ENCODE results near the gene POLA2. TPM values are rescaled to one million over a fixed set of nuclear protein-coding genes. Genes with fewer than 3 reads are reported as not detected.
A peak's percentile ranks its signal among the peaks of the same experiment; 100 is the strongest.

POLA2 gene
- total RNA-seq, 1 experiment from 2014 or later, result 37.7 TPM

DNA sequence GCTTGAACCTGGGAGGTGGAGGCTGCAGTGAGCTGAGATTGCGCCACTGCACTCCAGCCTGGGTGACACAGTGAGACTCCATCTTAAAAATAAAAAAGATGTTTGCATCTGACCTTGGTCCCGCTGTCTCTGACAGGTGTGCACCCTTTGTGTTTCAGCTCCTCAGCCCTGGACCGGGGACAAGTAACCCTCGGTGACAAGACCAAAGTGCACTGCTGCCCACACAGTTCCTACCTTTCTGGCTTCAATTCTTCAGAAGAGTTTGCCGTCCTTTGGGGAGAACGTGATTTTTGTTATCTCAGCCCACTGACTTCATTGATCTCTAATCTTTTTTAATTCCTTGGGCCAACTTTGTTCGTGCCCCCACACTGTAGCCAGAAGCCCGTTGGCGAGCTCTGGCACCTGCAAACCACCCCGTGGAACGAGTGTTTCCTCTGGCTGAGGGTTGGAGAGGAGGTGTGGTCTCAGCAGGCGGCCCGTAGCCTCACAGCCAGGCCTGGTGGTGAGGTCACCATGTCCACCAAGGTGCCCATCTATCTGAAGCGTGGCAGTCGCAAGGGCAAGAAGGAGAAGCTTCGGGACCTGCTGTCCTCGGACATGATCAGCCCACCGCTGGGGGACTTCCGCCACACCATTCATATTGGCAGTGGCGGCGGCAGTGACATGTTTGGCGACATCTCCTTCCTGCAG, 58.8 kb downstream of the POLA2 start:
- no peak overlapping the region for H3K4ac ChIP-seq (ENCODE audit: low read depth, low read length)
- no peak overlapping the region; the same call in 1 of the 2 replicates for H3K14ac ChIP-seq (ENCODE audit: insufficient read depth, low read length)
- Mint-ChIP-seq H3K36me3 (ENCODE audit: insufficient read depth in 1 of 3, low read depth in 3 of 3) (peaks cover 17 to 24% (median 24%) of the 10 kb centered on the region in 3 experiments), H3K27ac (0 out of 7 replicates have a peak overlapping the region, but pooled peaks of 1 of the 3 experiments have one; percentile 40), H3K9me3 (no peaks in the 10 kb centered on the region), H3K4me3 (no peak overlapping the region), H3K27me3 (ENCODE audit: low read depth) (no peaks in the 10 kb centered on the region; the same call in 1 of the 2 replicates), H3K4me1 (peaks cover 19 to 30% of the 10 kb centered on the region in 2 experiments)
- H2BK5ac ChIP-seq (ENCODE audit: insufficient read length, low read length), result no peak overlapping the region
- no peak overlapping the region for H4K91ac ChIP-seq (ENCODE audit: insufficient read length, low read depth, low read length)
- peaks cover 4% of the 10 kb centered on the region for H3K79me1 ChIP-seq (ENCODE audit: insufficient read depth, low read depth, low read length, poor library complexity, severe bottlenecking)
- WGBS (ENCODE audit: extremely low coverage, insufficient read length, low lambda C conversion rate), result no CpG with 5 or more reads among the region's 22 CpGs
- H2AFZ ChIP-seq (ENCODE audit: low read length), result no peak overlapping the region
- H3K79me2 ChIP-seq (ENCODE audit: insufficient read depth, low read length), result no peaks in the 10 kb centered on the region
- H3K9ac ChIP-seq (ENCODE audit: extremely low read depth, insufficient read length, low read length), result no peak overlapping the region
- no peak overlapping the region for H3K23ac ChIP-seq (ENCODE audit: insufficient read length, low read depth, low read length)
- H2BK120ac ChIP-seq (ENCODE audit: low read depth, low read length, poor library complexity, severe bottlenecking), result no peak overlapping the region
- no peaks in the 10 kb centered on the region for H3K9me3 ChIP-seq (ENCODE audit: control insufficient read depth, low read depth, low read length)
- no peak overlapping the region for H4K8ac ChIP-seq (replicated peaks; ENCODE audit: insufficient read length, low read depth, low read length)
- H3K27ac ChIP-seq (ENCODE audit: insufficient read length, low read depth, low read length), result no peak overlapping the region
- H4K5ac ChIP-seq (ENCODE audit: insufficient read length, low read depth, low read length), result no peak overlapping the region
- no peak overlapping the region for H3K56ac ChIP-seq (ENCODE audit: insufficient read length, low read depth, low read length)
- no peaks in the 10 kb centered on the region for H3K27me3 ChIP-seq (ENCODE audit: insufficient read depth, low read length)
- no peaks in the 10 kb centered on the region for H4K20me1 ChIP-seq (ENCODE audit: control insufficient read depth, insufficient read depth, insufficient read length)
- no peak overlapping the region for H3K4me2 ChIP-seq (ENCODE audit: insufficient read depth, insufficient read length, low read length)
- H3K23me2 ChIP-seq (ENCODE audit: insufficient read length, low read depth, low read length, poor library complexity, severe bottlenecking), result peaks cover 6% of the 10 kb centered on the region
- H2BK12ac ChIP-seq (ENCODE audit: insufficient read length, low read depth, low read length), result no peak overlapping the region
- H3T11ph ChIP-seq (ENCODE audit: low read length), result no peak overlapping the region
- no peak overlapping the region for H2BK15ac ChIP-seq (ENCODE audit: low read depth, low read length)
- no peak overlapping the region for H3K18ac ChIP-seq (ENCODE audit: insufficient read length, low read depth, low read length)
- TF ChIP-seq, protein P1, sequence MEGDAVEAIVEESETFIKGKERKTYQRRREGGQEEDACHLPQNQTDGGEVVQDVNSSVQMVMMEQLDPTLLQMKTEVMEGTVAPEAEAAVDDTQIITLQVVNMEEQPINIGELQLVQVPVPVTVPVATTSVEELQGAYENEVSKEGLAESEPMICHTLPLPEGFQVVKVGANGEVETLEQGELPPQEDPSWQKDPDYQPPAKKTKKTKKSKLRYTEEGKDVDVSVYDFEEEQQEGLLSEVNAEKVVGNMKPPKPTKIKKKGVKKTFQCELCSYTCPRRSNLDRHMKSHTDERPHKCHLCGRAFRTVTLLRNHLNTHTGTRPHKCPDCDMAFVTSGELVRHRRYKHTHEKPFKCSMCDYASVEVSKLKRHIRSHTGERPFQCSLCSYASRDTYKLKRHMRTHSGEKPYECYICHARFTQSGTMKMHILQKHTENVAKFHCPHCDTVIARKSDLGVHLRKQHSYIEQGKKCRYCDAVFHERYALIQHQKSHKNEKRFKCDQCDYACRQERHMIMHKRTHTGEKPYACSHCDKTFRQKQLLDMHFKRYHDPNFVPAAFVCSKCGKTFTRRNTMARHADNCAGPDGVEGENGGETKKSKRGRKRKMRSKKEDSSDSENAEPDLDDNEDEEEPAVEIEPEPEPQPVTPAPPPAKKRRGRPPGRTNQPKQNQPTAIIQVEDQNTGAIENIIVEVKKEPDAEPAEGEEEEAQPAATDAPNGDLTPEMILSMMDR (conservative IDR thresholded peaks at IDR 0.05), result no peak
- no peak for DNase-seq
- no peak overlapping the region for H2BK20ac ChIP-seq (ENCODE audit: low read depth, low read length, poor library complexity, severe bottlenecking)
- peaks cover 5% of the 10 kb centered on the region; the same call in 1 of the 2 replicates for H3K4me1 ChIP-seq (ENCODE audit: insufficient read depth, low read length)
- no peak overlapping the region for H2AK5ac ChIP-seq (ENCODE audit: insufficient read length, low read length)

Measured in H9 (cell line).